Heart left ventricle (tissue), 13 donors: ENCODE measurements around the gene RNF145.

Source experiments
- CTCF ChIP-seq, 12 donors: fragments of 200-600 bp; sonication (generic) in 4 of 12; IDR thresholded peaks; one replicate each; pipeline versions ENCODE4 v1.5.0 to v1.8.0; 2018 to 2022; ENCODE audit warnings: antibody characterized with exemption in 12 of 12, mild to moderate bottlenecking in 5 of 12
- POLR2A ChIP-seq, 2 donors: fragments of 450-650 bp; IDR thresholded peaks; one replicate each; pipeline ENCODE4 v1.6.1; 2017; ENCODE audit warnings: antibody characterized with exemption in 2 of 2, mild to moderate bottlenecking in 2 of 2, moderate library complexity in 2 of 2
- donor health status: ischemic (EF 13 %, LVEDD 7.1; RV severe dilation, severe dysfunction).
- donor health status: DM: no; HTN: yes; CAD: no.
- donor health status: DM: no; HTN: no; CAD: no.
- donor health status: ischemic (EF 25% LVEDD 6.9; RV normal size, moderate dysfunction).
- donor health status: ischemic (EF 25% LVEDD 5.7; RV mildly dilated, moderate dysfunction).
- donor health status: ischemic (EF 35%, LVEDD 5.7; RV mildly dilated, moderate dysfunction).
- donor health status: nonischemic (EF 11% LVEDD 7.7; RV severe dilation, severe dysfunction).
- donor health status: DM: yes; HTN: yes; CAD: no.
- donor health status: PGD.
- donor health status: ischemic (EF 29% LVEDD 5.4; RV normal size, mild dysfunction).
- donor health status: nonischemic (EF 23%, LVEDD 6.1; RV moderate dilation, normal function).

GRCh38 chr5:159195775-159196174 is 13.6 kb downstream of the RNF145 start:
- no peak for TF ChIP-seq CTCF (IDR thresholded peaks at IDR 0.05)
- no peak for TF ChIP-seq POLR2A (IDR thresholded peaks at IDR 0.05)
